GM21390 (cell line): ENCODE measurements around the gene SLC34A1.
"Not testable (repeated sequence)": the region's sequence is repeated elsewhere in the genome, so short reads cannot be mapped to it uniquely, and the experiment has no call there.

Experiments used
- ATAC-seq: cut with Tn5 transposase; IDR thresholded peaks from one replicate; pipeline ENCODE4 v1.9.1; 2021; ENCODE audit not compliant: unreplicated experiment

Gene SLC34A1

DNA sequence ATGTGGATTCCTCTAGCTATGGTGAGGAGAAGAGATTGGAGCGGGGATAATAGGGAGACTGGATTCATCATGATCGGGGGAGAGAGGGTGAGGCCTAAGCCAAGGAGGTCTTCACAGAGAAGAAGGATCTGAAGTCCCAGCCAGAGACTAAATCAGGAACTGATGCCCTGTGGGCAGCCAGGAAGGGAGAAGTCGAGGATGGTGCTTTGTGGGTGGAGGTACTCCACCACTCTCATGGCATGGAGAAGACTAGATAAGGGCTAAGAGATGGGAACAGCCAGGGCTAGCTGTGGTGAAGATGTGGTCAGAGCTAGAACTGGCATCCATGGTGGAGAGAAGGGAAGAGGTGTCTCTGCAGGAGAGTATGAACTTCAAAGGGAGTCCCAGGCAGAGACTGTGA is 29.5 kb upstream of the SLC34A1 start:
- no peak for ATAC-seq

DNA sequence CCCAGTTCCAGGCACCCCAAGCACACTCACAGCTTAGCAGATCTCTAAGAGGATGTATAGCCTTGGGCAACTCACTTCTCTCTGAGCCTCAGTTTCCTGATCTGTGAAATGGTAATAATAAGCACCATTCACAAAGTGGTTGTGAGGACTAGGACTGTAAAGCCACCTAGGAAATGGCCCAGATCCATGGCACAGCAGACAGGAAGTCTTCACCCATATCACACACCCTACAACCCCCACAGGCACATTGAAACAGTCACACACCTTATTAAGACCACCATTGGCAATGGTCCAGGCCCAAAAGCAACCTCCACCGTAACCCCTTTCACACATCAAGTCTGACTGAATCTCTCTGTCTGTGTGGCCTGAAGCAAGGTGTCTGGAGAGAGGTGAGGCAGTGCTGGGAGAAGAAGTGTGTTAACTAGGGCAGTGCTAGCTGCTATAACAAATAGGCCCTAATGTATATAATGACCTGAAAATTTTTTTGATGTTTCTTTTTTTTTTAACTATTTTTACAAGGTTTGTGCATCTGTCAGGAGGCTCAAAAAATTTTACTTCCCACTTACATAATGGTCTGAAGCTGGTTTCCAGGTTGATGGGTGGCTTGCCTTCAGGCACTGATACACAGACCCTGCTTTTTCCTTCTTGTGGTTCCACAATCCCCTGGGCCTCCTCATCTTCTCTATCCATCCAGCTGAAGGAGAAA is 28.9 kb upstream of the SLC34A1 start:
- ATAC-seq = no peak

DNA sequence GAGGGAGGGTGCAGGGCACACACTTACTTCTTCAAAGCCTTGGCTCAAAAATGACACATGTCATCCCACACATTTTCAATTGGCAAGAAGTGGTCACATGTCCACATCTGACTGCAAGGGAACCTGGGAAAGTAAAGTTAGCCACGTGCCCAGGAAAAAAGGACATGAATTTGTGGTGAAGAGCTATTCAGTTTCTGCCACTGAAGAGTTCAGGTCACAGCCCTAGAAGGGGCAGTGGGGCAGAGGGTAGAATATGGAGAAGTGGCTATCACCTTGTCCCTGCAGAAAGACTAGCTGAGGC is 28.4 kb upstream of the SLC34A1 start:
- no peak for ATAC-seq

- no peak for ATAC-seq
Measured at GRCh38 chr5:177356746-177357145, 27.5 kb upstream of the SLC34A1 start.

- ATAC-seq = peak; percentile 6
Measured at GRCh38 chr5:177357146-177357458, 27.1 kb upstream of the SLC34A1 start.

GRCh38 chr5:177357459-177358351 is 26.5 kb upstream of the SLC34A1 start, which contains the start of gene RGS14:
RGS14 (plus strand) TSS chr5:177357924; CDS start chr5:177358025, 101 bp downstream.
- ATAC-seq = peak; percentile 91

DNA sequence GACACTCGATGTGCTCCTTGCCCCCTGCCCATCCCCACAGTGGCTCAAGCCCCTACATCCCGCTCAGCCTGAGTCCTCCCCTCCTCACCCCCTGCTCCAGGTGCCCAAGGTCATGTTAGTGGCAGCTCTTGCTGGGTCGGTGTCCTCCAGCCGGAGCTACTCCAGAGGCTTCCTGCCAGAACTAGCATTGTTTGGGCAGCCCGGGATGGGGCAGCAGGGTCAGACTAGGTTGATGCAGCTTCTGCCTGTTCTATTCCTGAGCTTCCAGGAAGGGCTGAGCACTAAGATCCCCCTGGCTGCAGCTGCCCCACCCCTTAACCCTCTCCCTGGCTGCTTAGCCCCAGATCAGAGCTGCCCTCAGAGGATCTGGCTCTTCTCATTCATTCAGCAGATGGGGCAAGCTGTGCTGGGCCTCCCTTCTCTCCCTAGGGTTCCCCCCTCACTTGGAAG is 25.8 kb upstream of the SLC34A1 start:
- ATAC-seq = no peak

DNA sequence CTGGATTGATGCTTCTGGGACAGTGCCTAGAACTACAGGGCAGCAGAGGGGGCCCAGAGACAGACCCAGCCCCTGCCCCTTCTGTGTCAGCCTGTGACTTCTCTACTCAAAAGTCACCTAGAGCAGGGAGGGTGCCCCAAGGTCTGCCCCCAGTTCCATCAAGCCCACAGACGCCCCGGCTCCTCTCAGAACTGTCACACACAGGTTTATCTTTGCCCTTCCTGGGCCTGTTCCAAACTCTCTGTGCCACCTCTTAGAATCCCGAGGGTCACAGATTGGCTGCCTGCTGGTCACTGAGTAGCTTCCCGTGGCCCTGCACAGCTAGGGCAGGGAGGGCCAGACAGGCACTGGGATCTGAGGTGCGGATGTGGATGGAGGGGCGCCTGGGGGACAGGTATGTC is 24.8 kb upstream of the SLC34A1 start:
- no peak for ATAC-seq

DNA sequence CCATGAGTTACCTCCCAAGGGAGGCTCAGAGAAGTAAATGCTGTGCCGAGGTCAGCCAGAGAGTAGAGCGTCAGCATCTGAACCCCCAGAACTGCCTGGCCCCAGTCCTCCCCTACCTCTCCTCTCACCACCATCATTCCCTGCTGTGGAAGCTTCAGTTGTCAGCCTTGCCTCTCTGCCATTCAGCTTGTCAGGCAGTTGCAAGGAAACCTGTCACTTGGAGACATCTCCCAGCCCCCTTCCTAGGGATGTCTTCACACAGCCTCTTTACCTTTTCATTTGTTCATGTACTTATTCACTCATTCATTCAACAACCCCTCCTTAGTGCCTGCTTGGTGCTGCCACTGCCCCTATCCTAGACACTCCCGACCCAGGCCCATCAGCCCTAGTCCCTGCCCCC is 24.4 kb upstream of the SLC34A1 start:
- ATAC-seq = no peak

DNA sequence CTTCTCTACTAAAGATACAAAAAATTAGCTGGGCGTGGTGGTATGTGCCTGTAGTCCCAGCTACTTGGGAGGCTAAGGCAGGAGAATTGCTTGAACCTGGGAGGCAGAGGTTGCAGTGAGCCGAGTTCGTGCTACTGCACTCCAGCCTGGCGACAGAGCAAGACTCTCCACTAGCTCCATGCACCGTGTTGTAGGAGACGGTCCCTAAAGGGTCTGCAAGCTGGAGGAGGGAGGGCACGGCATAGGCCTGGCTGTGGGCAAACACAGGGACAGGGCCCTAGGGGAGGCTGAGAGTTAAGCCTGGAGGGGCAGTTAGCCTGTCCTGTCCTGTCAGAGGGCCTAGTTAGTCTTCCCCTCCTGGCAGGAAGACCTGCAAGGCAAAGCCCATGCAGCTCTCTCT is 23.5 kb upstream of the SLC34A1 start:
- ATAC-seq = not testable (repeated sequence)

GRCh38 chr5:177361418-177362291 is 22.6 kb upstream of the SLC34A1 start:
- ATAC-seq = no peak

- no peak for ATAC-seq
Measured at GRCh38 chr5:177362292-177362609, 22.0 kb upstream of the SLC34A1 start.

DNA sequence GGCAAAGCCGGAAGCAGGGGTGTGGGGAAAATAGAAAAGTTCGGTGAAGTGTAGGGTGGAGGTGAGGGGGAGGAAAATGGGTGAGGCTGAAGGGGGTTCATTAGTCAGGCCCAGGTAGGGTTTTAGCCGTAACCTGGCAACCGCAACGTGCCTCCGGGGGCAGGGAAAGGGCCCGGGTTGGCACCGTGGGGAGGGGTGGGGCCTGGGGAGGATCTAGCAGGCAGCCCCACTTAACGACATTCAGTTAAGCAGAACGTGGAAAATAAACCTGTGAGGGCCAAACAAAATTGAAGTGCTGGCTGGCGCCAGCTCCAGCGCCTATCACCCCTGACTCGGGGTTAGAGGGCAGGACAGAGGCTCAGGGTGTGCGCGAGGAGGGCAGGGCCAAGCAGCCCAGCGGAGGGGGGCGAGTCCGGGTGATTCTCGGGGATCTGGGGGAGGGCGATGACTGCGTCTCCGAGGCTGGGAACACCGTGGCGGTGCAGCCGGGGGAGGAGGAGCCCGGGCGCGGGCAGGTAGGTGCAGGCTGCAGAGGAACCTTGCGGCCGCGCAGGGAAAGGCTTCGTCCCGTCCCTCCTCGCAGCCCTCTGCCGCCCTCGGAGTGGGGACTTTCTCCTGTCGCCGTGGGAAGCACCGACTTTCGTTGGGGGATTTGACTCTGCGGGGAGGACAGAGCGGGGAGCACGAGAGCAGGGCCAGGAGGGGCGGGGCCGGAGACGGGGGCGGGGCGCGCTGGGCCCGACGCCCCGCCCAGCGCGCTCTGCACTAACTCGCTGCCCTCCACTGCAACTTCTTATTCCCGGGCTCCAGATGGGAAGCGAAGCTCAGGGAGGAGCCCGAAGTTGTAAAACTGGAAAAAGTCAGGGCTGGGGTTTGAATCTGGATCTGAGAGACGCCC is 21.4 kb upstream of the SLC34A1 start:
- ATAC-seq = peak; percentile 40

DNA sequence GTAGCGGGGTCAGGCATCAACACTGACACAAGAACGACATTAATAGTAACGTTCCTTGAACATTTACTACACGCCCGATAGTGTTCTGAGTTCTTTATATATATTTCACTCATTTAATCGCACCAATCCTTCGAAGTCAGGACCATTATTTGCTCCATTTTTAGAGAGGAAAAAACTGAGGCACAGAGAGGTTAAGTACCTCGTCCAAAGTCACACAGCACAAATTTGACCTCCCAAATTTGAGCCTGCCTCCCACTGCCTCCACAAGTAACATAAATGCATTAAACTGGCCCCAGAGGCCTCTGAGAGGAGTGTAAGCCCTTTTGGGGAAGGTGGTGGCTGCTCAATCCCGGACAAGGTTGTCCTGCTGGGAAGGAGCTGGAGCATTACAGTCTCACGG is 20.7 kb upstream of the SLC34A1 start:
- no peak for ATAC-seq

DNA sequence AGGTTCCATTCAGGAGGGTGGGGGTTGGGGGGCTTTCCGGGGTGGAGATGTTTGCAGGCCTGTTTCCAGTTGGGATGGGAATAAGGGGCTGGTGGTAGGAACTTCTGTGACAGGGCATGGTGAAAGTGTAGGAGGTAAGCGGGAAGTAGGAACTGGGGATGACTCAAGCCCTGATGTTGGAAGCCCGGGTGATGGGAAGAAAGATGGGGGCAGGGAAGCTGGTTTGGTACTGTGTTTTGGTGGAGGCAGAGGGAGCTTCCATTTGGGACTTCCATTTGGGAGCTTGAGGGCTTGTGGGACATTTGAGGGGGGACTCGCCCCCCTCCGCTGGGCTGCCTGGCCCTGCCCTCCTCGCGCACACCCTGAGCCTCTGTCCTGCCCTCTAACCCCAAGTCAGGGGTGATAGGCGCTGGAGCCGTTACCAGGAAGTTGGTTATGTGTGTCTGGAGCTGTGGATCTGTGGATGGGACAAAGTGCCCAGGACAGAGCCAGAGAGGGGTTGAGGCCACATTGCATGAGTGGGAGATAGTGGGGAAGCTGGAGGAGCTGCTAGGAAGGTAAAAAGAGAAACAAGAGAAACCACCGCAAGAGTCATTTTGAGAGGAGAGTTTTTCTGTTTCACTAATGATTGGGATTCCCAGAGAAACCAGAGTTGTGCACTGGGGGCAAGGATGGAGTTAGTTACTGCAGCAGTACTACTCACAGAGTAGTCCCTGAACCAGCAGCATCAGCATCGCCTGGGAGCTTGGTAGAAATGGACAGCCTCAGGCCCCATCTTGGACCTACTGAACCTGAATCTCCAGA is 19.9 kb upstream of the SLC34A1 start:
- peak; percentile 40 for ATAC-seq

DNA sequence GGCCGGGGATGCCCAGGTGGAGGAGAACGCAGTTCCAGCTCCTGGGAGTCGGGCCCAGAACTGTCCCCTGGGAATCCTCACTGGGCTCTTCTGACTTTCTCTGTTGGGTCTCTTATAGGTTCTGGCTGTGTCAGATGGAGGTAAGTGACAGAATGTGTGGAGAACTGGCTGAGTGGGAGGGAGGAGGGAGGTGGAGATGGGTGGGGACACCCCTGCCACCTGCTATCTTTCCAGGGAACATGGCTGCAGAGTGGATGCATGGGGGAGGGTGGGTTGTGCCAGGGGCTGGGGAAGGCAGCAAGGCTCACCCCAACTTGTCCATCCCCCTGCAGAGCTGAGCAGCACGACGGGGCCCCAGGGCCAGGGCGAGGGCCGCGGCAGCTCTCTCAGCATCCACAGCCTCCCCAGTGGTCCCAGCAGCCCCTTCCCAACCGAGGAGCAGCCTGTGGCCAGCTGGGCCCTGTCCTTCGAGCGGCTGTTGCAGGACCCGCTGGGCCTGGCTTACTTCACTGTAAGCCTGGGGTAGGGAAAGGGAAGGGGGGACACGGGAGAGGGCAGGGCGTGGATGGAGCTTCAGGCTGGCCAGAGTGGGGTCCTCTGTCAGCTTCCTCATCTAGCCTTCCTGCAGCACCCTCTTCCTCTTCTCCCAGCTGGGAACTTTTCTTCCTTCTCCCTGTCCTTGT is 18.2 kb upstream of the SLC34A1 start:
- ATAC-seq = no peak

GRCh38 chr5:177366528-177367322 is 17.5 kb upstream of the SLC34A1 start:
- ATAC-seq = no peak

DNA sequence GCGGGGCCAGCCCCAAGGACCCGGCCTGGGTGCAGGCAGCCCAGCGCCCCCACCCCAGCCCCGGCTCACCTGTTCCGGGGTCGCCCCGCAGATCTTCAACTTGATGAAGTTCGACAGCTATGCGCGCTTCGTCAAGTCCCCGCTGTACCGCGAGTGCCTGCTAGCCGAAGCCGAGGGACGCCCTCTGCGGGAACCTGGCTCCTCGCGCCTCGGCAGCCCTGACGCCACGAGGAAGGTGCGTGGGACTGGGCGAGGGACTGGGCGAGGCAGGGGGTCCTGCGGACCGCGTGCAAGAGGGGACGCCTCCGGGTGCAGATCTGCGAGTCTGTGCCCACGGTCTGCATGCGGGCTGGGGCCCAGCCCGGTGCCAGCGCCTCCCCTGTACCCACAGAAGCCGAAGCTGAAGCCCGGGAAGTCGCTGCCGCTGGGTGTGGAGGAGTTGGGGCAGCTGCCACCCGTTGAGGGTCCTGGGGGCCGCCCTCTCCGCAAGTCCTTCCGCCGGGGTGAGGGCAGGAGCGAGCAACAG is 16.8 kb upstream of the SLC34A1 start:
- no peak for ATAC-seq
